ENCODE results near the gene GOLGA6L1. TPM values are rescaled to one million over a fixed set of nuclear protein-coding genes. Genes with fewer than 3 reads are reported as not detected.

GOLGA6L1 gene
- total RNA-seq, 1 experiment from 2014 or later: not detected

- no peak overlapping the region for H3K27ac ChIP-seq (ENCODE audit: low read depth, low read length)
- ChIA-PET RAD21 (ENCODE audit: low non-redundant PET in 1 of 2, low total read pairs in 2 of 2, uncharacterized antibody in 2 of 2, unreplicated experiment in 2 of 2) (no interaction called here), CTCF (no interaction called here), POLR2A (no interaction called here)
- no peaks in the 10 kb centered on the region for H3K9me3 ChIP-seq (ENCODE audit: control insufficient read depth in 1 of 2, insufficient read depth in 1 of 2, low read depth in 1 of 2, low read length in 2 of 2)
- H3K79me2 ChIP-seq (ENCODE audit: insufficient read depth, low read length): no peaks in the 10 kb centered on the region
- no peak overlapping the region for H3K4me2 ChIP-seq (ENCODE audit: low read length)
- H3K36me3 ChIP-seq (ENCODE audit: control insufficient read depth in 1 of 2, insufficient read depth in 2 of 2, low read length in 2 of 2): no peaks in the 10 kb centered on the region
- no peak for ATAC-seq
- no peak for TF ChIP-seq CTCF (IDR thresholded peaks at IDR 0.05 in 2 of 3, conservative IDR thresholded peaks at IDR 0.05 in 1 of 3; ENCODE audit: borderline replicate concordance in 1 of 3, insufficient read depth in 1 of 3, low read depth in 2 of 3, low read length in 2 of 3)
- no peak for TF ChIP-seq ATF3 (IDR thresholded peaks at IDR 0.05)
- no peak for TF ChIP-seq POLR2AphosphoS5 (IDR thresholded peaks at IDR 0.05; ENCODE audit: low read depth, low read length)
- no peak for TF ChIP-seq TCF7L2 (IDR thresholded peaks at IDR 0.05; ENCODE audit: borderline replicate concordance, extremely low read depth, insufficient read depth, insufficient read length)
- TF ChIP-seq POLR2A (IDR thresholded peaks at IDR 0.05; ENCODE audit: borderline replicate concordance, extremely low read depth, insufficient read depth, insufficient read length): no peak
- no peak for TF ChIP-seq JUND (IDR thresholded peaks at IDR 0.05)
- no peak for TF ChIP-seq FOSL1 (IDR thresholded peaks at IDR 0.05; ENCODE audit: low read depth)
- TF ChIP-seq EZH2phosphoT487 (IDR thresholded peaks at IDR 0.05; ENCODE audit: borderline replicate concordance): no peak
- TF ChIP-seq REST (IDR thresholded peaks at IDR 0.05; ENCODE audit: low read depth): no peak
- no peak for TF ChIP-seq MAX (IDR thresholded peaks at IDR 0.05)
- TF ChIP-seq SIN3A (IDR thresholded peaks at IDR 0.05; ENCODE audit: low read depth): no peak
- no peak for TF ChIP-seq SRF (IDR thresholded peaks at IDR 0.05; ENCODE audit: low read depth)
- TF ChIP-seq RAD21 (IDR thresholded peaks at IDR 0.05; ENCODE audit: low read depth): no peak
- TF ChIP-seq ZBTB33 (IDR thresholded peaks at IDR 0.05; ENCODE audit: extremely low read depth, insufficient replicate concordance, low read length): no peak
- no peak for TF ChIP-seq EZH2 (IDR thresholded peaks at IDR 0.05)
- TF ChIP-seq ZFX (IDR thresholded peaks at IDR 0.05): no peak
- TF ChIP-seq ELF1 (IDR thresholded peaks at IDR 0.05; ENCODE audit: borderline replicate concordance, low read depth): no peak
- TF ChIP-seq ZNF274 (IDR thresholded peaks at IDR 0.05; ENCODE audit: low read depth, low read length): no peak
- no peak for TF ChIP-seq YY1 (IDR thresholded peaks at IDR 0.05; ENCODE audit: extremely low read depth, insufficient replicate concordance, low read depth, low read length)
- intact Hi-C loops (cut with micrococcal nuclease): loop anchor here (2.0 kb wide), 1 partner anchor 42 kb away; the partner anchor contains the start of gene TUBGCP5
- no peaks in the 10 kb centered on the region for H3K4me1 ChIP-seq (ENCODE audit: control insufficient read depth in 1 of 2, insufficient read depth in 2 of 2, low read length in 2 of 2)
- no peak overlapping the region for H3K4me3 ChIP-seq (replicated peaks in 1 of 2; ENCODE audit: low read depth in 1 of 2, low read length in 2 of 2)
- H3K27me3 ChIP-seq (ENCODE audit: insufficient read depth, low read length): no peaks in the 10 kb centered on the region
- no peak for DNase-seq (ENCODE audit: low read depth, low spot score)
- no peaks in the 10 kb centered on the region for H4K20me1 ChIP-seq (ENCODE audit: insufficient read depth)
- H3K9ac ChIP-seq (ENCODE audit: low read length): no peak overlapping the region
- H2AFZ ChIP-seq (ENCODE audit: low read depth, low read length, poor library complexity, severe bottlenecking): no peak overlapping the region
- BruUV-seq (replicated peaks): no TSS peak
- no peaks in the 10 kb centered on the region for H3K9me2 ChIP-seq (ENCODE audit: insufficient read depth)
Observed at GRCh38 chr15:23081271-23081670, 55.4 kb downstream of the GOLGA6L1 start.
